GM12801 (cell line): Measurements from ENCODE around the gene CHRM1.

Experiments used
- CTCF ChIP-seq: IDR thresholded peaks from one replicate; pipeline ENCODE4 v1.5.1; 2011; ENCODE audit warnings: control low read depth; ENCODE audit not compliant: insufficient read length; ENCODE audit errors: extremely low read depth

The CHRM1 gene

GRCh38 chr11:62892077-62892922, 28.9 kb downstream of the CHRM1 start:
- TF ChIP-seq CTCF: no peak

GRCh38 chr11:62889484-62890437, 31.4 kb downstream of the CHRM1 start:
- no peak for TF ChIP-seq CTCF

- no peak for TF ChIP-seq CTCF
Measured at GRCh38 chr11:62889126-62889483, 32.1 kb downstream of the CHRM1 start.

- TF ChIP-seq CTCF: no peak
Measured at GRCh38 chr11:62888406-62888805, 32.8 kb downstream of the CHRM1 start.

GRCh38 chr11:62885137-62885750, 35.9 kb downstream of the CHRM1 start:
- no peak for TF ChIP-seq CTCF

- no peak for TF ChIP-seq CTCF
Measured at GRCh38 chr11:62883673-62884072, 37.5 kb downstream of the CHRM1 start.
